SK-N-SH treated with all-trans-retinoic acid at 6 μM for 48 hours (cell line): ENCODE data around the gene SERGEF.

Source experiments
- ARNTL ChIP-seq: fragments of 450-650 bp; formaldehyde crosslinking; IDR thresholded peaks from 2 replicates; pipeline ENCODE4 v1.5.0; 2020; ENCODE audit warnings: low read depth, mild to moderate bottlenecking, moderate library complexity, borderline replicate concordance
- ESRRG ChIP-seq: fragments of 250-450 bp; sonication (Bioruptor Pico); IDR thresholded peaks from 2 replicates; pipeline ENCODE4 v1.6.1; 2021; ENCODE audit warnings: mild to moderate bottlenecking
- GLIS3 ChIP-seq: fragments of 250-450 bp; sonication (Bioruptor Pico); IDR thresholded peaks from 2 replicates; pipeline ENCODE4 v1.5.0; 2020; ENCODE audit warnings: mild to moderate bottlenecking, moderate library complexity
- RARB ChIP-seq: fragments of 250-450 bp; sonication (Bioruptor Pico); IDR thresholded peaks from 2 replicates; pipeline ENCODE4 v1.8.0; 2021; ENCODE audit warnings: mild to moderate bottlenecking, moderate library complexity
- TOX ChIP-seq: fragments of 250-450 bp; sonication (Bioruptor Pico); IDR thresholded peaks from 2 replicates; pipeline ENCODE4 v1.8.0; 2021; ENCODE audit warnings: mild to moderate bottlenecking, moderate library complexity, borderline replicate concordance
- ZC3H10 ChIP-seq: fragments of 250-450 bp; sonication (Bioruptor Pico); IDR thresholded peaks from 2 replicates; pipeline ENCODE4 v1.5.1; 2021; ENCODE audit warnings: mild to moderate bottlenecking, moderate library complexity
- ZFP3 ChIP-seq: fragments of 250-450 bp; sonication (Bioruptor Pico); IDR thresholded peaks from 2 replicates; pipeline ENCODE4 v1.5.0; 2020; ENCODE audit warnings: mild to moderate bottlenecking, moderate library complexity
- ZFP30 ChIP-seq: fragments of 450-650 bp; formaldehyde crosslinking; IDR thresholded peaks from 2 replicates; pipeline ENCODE4 v1.5.0; 2022; ENCODE audit warnings: mild to moderate bottlenecking, moderate library complexity
- ZNF70 ChIP-seq: fragments of 450-650 bp; formaldehyde crosslinking; IDR thresholded peaks from 2 replicates; pipeline ENCODE4 v1.5.0; 2020; ENCODE audit warnings: mild to moderate bottlenecking, moderate library complexity
- ZNF8 ChIP-seq: fragments of 450-650 bp; formaldehyde crosslinking; IDR thresholded peaks from 2 replicates; pipeline ENCODE4 v1.5.0; 2020; ENCODE audit warnings: mild to moderate bottlenecking, moderate library complexity
- TF ChIP-seq, protein P1 (sequence below): fragments of 250-450 bp; sonication (Bioruptor Pico); IDR thresholded peaks from 2 replicates; pipeline ENCODE4 v1.5.1; 2020; ENCODE audit warnings: low read depth, mild to moderate bottlenecking, moderate library complexity
- TF ChIP-seq, protein P2 (sequence below): fragments of 250-450 bp; sonication (Bioruptor Pico); IDR thresholded peaks from 2 replicates; pipeline ENCODE4 v1.8.0; 2020; ENCODE audit warnings: mild to moderate bottlenecking, moderate library complexity, borderline replicate concordance
- TF ChIP-seq, protein P3 (sequence below): fragments of 250-450 bp; sonication (Bioruptor Pico); IDR thresholded peaks from 2 replicates; pipeline ENCODE4 v1.5.1; 2021; ENCODE audit warnings: mild to moderate bottlenecking, moderate library complexity
- TF ChIP-seq, protein P4 (sequence below): fragments of 250-450 bp; sonication (Bioruptor Pico); IDR thresholded peaks from 2 replicates; pipeline ENCODE4 v1.8.0; 2021; ENCODE audit warnings: low read depth, mild to moderate bottlenecking, moderate library complexity, borderline replicate concordance

DNA sequence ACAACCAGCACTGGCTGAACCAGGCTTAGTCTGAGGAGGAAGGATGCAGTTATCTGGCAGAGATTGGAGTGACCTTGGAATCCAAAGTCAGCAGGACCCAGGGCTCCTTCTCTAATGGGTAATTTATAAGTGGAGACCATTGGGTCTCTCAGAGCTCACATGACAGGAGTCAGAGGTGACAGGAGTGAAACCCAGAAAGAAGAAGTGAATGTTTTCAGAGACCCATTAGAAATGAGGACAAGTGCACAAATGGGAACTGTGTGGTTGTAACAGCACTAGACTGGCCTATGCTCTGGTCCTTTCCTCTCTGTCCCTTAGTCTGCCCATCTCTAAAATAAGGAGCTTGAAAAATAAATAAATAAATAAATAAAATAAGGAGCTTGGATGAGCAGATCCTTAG is 107.4 kb downstream of the SERGEF start:
- TF ChIP-seq, protein P1, sequence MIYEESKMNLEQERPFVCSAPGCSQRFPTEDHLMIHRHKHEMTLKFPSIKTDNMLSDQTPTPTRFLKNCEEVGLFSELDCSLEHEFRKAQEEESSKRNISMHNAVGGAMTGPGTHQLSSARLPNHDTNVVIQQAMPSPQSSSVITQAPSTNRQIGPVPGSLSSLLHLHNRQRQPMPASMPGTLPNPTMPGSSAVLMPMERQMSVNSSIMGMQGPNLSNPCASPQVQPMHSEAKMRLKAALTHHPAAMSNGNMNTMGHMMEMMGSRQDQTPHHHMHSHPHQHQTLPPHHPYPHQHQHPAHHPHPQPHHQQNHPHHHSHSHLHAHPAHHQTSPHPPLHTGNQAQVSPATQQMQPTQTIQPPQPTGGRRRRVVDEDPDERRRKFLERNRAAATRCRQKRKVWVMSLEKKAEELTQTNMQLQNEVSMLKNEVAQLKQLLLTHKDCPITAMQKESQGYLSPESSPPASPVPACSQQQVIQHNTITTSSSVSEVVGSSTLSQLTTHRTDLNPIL (CRISPR knock-in tag): no peak
- TF ChIP-seq ARNTL (no peak), ZNF70 (CRISPR knock-in tag) (no peak), GLIS3 (CRISPR knock-in tag) (no peak), ZFP30 (CRISPR knock-in tag) (no peak), RARB (CRISPR knock-in tag) (no peak), ESRRG (CRISPR knock-in tag) (no peak), ZC3H10 (CRISPR knock-in tag) (no peak), ZNF8 (CRISPR knock-in tag) (no peak), ZFP3 (no peak), TOX (CRISPR knock-in tag) (no peak)
- TF ChIP-seq, protein P2, sequence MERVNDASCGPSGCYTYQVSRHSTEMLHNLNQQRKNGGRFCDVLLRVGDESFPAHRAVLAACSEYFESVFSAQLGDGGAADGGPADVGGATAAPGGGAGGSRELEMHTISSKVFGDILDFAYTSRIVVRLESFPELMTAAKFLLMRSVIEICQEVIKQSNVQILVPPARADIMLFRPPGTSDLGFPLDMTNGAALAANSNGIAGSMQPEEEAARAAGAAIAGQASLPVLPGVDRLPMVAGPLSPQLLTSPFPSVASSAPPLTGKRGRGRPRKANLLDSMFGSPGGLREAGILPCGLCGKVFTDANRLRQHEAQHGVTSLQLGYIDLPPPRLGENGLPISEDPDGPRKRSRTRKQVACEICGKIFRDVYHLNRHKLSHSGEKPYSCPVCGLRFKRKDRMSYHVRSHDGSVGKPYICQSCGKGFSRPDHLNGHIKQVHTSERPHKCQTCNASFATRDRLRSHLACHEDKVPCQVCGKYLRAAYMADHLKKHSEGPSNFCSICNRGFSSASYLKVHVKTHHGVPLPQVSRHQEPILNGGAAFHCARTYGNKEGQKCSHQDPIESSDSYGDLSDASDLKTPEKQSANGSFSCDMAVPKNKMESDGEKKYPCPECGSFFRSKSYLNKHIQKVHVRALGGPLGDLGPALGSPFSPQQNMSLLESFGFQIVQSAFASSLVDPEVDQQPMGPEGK (CRISPR knock-in tag): no peak
- TF ChIP-seq, protein P3, sequence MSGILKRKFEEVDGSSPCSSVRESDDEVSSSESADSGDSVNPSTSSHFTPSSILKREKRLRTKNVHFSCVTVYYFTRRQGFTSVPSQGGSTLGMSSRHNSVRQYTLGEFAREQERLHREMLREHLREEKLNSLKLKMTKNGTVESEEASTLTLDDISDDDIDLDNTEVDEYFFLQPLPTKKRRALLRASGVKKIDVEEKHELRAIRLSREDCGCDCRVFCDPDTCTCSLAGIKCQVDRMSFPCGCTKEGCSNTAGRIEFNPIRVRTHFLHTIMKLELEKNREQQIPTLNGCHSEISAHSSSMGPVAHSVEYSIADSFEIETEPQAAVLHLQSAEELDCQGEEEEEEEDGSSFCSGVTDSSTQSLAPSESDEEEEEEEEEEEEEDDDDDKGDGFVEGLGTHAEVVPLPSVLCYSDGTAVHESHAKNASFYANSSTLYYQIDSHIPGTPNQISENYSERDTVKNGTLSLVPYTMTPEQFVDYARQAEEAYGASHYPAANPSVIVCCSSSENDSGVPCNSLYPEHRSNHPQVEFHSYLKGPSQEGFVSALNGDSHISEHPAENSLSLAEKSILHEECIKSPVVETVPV (CRISPR knock-in tag): no peak
- TF ChIP-seq, protein P4, sequence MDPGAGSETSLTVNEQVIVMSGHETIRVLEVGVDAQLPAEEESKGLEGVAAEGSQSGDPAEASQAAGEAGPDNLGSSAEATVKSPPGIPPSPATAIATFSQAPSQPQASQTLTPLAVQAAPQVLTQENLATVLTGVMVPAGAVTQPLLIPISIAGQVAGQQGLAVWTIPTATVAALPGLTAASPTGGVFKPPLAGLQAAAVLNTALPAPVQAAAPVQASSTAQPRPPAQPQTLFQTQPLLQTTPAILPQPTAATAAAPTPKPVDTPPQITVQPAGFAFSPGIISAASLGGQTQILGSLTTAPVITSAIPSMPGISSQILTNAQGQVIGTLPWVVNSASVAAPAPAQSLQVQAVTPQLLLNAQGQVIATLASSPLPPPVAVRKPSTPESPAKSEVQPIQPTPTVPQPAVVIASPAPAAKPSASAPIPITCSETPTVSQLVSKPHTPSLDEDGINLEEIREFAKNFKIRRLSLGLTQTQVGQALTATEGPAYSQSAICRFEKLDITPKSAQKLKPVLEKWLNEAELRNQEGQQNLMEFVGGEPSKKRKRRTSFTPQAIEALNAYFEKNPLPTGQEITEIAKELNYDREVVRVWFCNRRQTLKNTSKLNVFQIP (CRISPR knock-in tag): no peak
